Measurements from ENCODE around the gene UBA52. TPM values are rescaled to one million over a fixed set of nuclear protein-coding genes. Genes with fewer than 3 reads are reported as not detected.
"Not testable (repeated sequence)": the region's sequence is repeated elsewhere in the genome, so short reads cannot be mapped to it uniquely, and the experiment has no call there.

UBA52 gene
- polyA plus RNA-seq, 3 donors: 832 to 3,024 (median 896) TPM

DNA sequence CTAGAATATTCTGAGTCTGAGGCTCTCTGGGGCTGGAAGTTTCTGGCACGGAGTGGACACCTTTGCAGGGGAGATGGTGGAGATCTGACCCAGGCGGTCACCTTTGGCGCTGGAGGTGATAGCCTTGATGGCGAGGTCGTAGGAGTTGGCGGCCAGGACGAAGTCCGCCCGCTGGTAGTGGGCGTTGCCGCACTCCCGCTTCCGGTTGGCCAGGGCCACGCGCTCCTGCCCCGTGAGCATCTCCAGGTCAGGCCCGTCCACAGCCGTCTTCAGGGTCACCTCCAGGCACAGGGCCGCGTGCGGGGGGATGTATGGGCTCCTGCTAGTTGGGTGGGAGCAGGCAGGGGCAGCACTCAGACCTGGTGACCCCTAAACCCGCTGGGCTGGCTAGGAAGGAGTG is 33.5 kb upstream of the UBA52 start:
- no peak overlapping the region for H2AFZ ChIP-seq (ENCODE audit: insufficient read depth, low read depth, low read length, poor library complexity, severe bottlenecking)
- WGBS (ENCODE audit: insufficient coverage): 97% methylated on average over 17 of the region's 22 CpGs
- TF ChIP-seq, protein P1, sequence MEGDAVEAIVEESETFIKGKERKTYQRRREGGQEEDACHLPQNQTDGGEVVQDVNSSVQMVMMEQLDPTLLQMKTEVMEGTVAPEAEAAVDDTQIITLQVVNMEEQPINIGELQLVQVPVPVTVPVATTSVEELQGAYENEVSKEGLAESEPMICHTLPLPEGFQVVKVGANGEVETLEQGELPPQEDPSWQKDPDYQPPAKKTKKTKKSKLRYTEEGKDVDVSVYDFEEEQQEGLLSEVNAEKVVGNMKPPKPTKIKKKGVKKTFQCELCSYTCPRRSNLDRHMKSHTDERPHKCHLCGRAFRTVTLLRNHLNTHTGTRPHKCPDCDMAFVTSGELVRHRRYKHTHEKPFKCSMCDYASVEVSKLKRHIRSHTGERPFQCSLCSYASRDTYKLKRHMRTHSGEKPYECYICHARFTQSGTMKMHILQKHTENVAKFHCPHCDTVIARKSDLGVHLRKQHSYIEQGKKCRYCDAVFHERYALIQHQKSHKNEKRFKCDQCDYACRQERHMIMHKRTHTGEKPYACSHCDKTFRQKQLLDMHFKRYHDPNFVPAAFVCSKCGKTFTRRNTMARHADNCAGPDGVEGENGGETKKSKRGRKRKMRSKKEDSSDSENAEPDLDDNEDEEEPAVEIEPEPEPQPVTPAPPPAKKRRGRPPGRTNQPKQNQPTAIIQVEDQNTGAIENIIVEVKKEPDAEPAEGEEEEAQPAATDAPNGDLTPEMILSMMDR (IDR thresholded peaks at IDR 0.05): no peak
- no peaks in the 10 kb centered on the region for H4K20me1 ChIP-seq (ENCODE audit: insufficient read depth, low read length)
- Mint-ChIP-seq H3K9me3 (peaks cover 0 to 2% (median 0%) of the 10 kb centered on the region in 7 donors), H3K4me3 (no peak overlapping the region), H3K36me3 (peaks cover 59 to 77% of the 10 kb centered on the region in 2 donors), H3K4me1 (peaks cover 14% of the 10 kb centered on the region), H3K27ac (peak overlapping the region in 1 of 7 donors; percentile 48), H3K27me3 (ENCODE audit: low read depth in 3 of 3) (no peaks in the 10 kb centered on the region)
- no peaks in the 10 kb centered on the region for H3K27me3 ChIP-seq (ENCODE audit: control insufficient read depth in 2 of 2, insufficient read depth in 2 of 2, low read length in 2 of 2)
- intact Hi-C loops (cut with micrococcal nuclease): no loop called here
- peaks cover 48 to 74% of the 10 kb centered on the region in 2 donors for H3K36me3 ChIP-seq (replicated peaks in 1 of 2; ENCODE audit: control insufficient read depth in 1 of 2, insufficient read depth in 2 of 2, low read length in 2 of 2)
- peaks cover 10 to 11% of the 10 kb centered on the region in 2 donors for H3K4me1 ChIP-seq (ENCODE audit: control insufficient read depth in 1 of 2, insufficient read depth in 2 of 2, low read length in 2 of 2)
- H3K9me3 ChIP-seq (replicated peaks in 1 of 2; ENCODE audit: control insufficient read depth in 1 of 2, insufficient read depth in 1 of 2, low read length in 2 of 2): no peaks in the 10 kb centered on the region
- H3K4me3 ChIP-seq (replicated peaks in 1 of 3; ENCODE audit: low read depth in 2 of 3, low read length in 3 of 3): no peak overlapping the region
- no peak overlapping the region for H3K4me2 ChIP-seq (replicated peaks; ENCODE audit: extremely low read depth, low read length, poor library complexity, severe bottlenecking)
- no peak overlapping the region for H3K9ac ChIP-seq (ENCODE audit: insufficient read depth, low read length, poor library complexity, severe bottlenecking)
- DNase-seq: no peak
- H3K27ac ChIP-seq (ENCODE audit: low read depth in 1 of 2, low read length in 2 of 2): no peak overlapping the region
- peaks cover 16% of the 10 kb centered on the region for H3K79me2 ChIP-seq (ENCODE audit: insufficient read depth, low read length)

DNA sequence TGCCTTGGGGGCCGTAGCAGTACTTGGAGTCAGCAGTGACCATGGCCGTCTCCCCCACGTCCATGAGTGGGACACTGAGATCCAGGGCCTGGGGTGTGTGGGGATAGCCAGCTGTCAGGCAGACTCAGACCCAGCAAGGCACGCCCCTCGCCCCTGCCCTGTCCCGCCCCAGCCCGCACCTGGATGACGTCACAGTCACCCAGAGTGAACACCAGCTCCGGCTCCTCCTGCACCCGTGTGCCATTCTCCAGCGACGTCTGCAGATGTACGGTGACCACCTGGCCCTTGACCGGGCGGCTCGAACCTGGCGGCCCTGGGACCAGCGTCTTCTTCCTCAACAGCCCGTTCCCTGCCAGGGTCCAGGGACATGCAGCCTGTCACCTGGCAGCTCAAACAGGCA is 32.3 kb upstream of the UBA52 start:
- Mint-ChIP-seq H3K27ac (no peak overlapping the region), H3K9me3 (peaks cover 0 to 2% (median 0%) of the 10 kb centered on the region in 7 donors), H3K4me3 (no peak overlapping the region), H3K27me3 (ENCODE audit: low read depth in 3 of 3) (no peaks in the 10 kb centered on the region), H3K4me1 (peaks cover 21% of the 10 kb centered on the region), H3K36me3 (peaks cover 55 to 67% of the 10 kb centered on the region in 2 donors)
- H3K36me3 ChIP-seq (replicated peaks in 1 of 2; ENCODE audit: control insufficient read depth in 1 of 2, insufficient read depth in 2 of 2, low read length in 2 of 2): peaks cover 46 to 68% of the 10 kb centered on the region in 2 donors
- no peak overlapping the region for H3K27ac ChIP-seq (ENCODE audit: low read depth in 1 of 2, low read length in 2 of 2)
- H3K4me1 ChIP-seq (ENCODE audit: control insufficient read depth in 1 of 2, insufficient read depth in 2 of 2, low read length in 2 of 2): peaks cover 17% of the 10 kb centered on the region in 2 donors
- no peak overlapping the region for H3K4me3 ChIP-seq (replicated peaks in 1 of 3; ENCODE audit: low read depth in 2 of 3, low read length in 3 of 3)
- peaks cover 16% of the 10 kb centered on the region for H3K79me2 ChIP-seq (ENCODE audit: insufficient read depth, low read length)
- no peaks in the 10 kb centered on the region for H3K27me3 ChIP-seq (ENCODE audit: control insufficient read depth in 2 of 2, insufficient read depth in 2 of 2, low read length in 2 of 2)
- H3K9me3 ChIP-seq (replicated peaks in 1 of 2; ENCODE audit: control insufficient read depth in 1 of 2, insufficient read depth in 1 of 2, low read length in 2 of 2): no peaks in the 10 kb centered on the region
- no peaks in the 10 kb centered on the region for H4K20me1 ChIP-seq (ENCODE audit: insufficient read depth, low read length)
- H3K9ac ChIP-seq (ENCODE audit: insufficient read depth, low read length, poor library complexity, severe bottlenecking): no peak overlapping the region
- no peak for DNase-seq
- TF ChIP-seq, protein P1 (IDR thresholded peaks at IDR 0.05): no peak
- intact Hi-C loops (cut with micrococcal nuclease): no loop called here
- no peak overlapping the region for H2AFZ ChIP-seq (ENCODE audit: insufficient read depth, low read depth, low read length, poor library complexity, severe bottlenecking)
- no peak overlapping the region for H3K4me2 ChIP-seq (replicated peaks; ENCODE audit: extremely low read depth, low read length, poor library complexity, severe bottlenecking)
- 97% methylated on average over 19 of the region's 19 CpGs for WGBS (ENCODE audit: insufficient coverage)

DNA sequence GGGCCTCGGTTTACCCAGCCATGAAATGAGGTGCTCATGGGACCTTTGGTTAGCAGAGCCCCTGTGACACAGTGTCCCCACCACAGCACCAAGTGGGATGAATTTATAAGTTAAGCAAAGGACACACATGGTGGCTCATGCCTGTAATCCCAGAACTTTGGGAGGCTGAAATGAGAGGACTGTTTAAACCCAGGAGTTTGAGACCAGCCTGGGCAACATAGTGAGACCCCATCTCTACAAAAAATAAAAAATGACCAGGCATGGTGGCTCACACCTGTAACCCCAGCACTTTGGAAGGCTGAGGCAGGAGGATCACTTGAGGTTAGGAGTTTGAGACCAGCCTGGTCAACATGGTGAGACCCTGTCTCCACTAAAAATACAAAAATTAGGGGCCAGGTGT is 31.5 kb upstream of the UBA52 start:
- not testable (repeated sequence) for H3K9me3 ChIP-seq (replicated peaks in 1 of 2; ENCODE audit: control insufficient read depth in 1 of 2, insufficient read depth in 1 of 2, low read length in 2 of 2); H2AFZ ChIP-seq (ENCODE audit: insufficient read depth, low read depth, low read length, poor library complexity, severe bottlenecking); H3K9ac ChIP-seq (ENCODE audit: insufficient read depth, low read length, poor library complexity, severe bottlenecking); H3K27me3 ChIP-seq (ENCODE audit: control insufficient read depth in 2 of 2, insufficient read depth in 2 of 2, low read length in 2 of 2); H3K9me3 Mint-ChIP-seq; H3K4me2 ChIP-seq (replicated peaks; ENCODE audit: extremely low read depth, low read length, poor library complexity, severe bottlenecking); H4K20me1 ChIP-seq (ENCODE audit: insufficient read depth, low read length); H3K27ac ChIP-seq (ENCODE audit: low read depth in 1 of 2, low read length in 2 of 2); H3K4me3 ChIP-seq (replicated peaks in 1 of 3; ENCODE audit: low read depth in 2 of 3, low read length in 3 of 3); H3K27me3 Mint-ChIP-seq (ENCODE audit: low read depth in 3 of 3); H3K4me3 Mint-ChIP-seq; DNase-seq
- H3K79me2 ChIP-seq (ENCODE audit: insufficient read depth, low read length): peaks cover 16% of the 10 kb centered on the region
- peaks cover 46 to 64% of the 10 kb centered on the region in 2 donors for H3K36me3 ChIP-seq (replicated peaks in 1 of 2; ENCODE audit: control insufficient read depth in 1 of 2, insufficient read depth in 2 of 2, low read length in 2 of 2)
- Mint-ChIP-seq H3K4me1 (peaks cover 29% of the 10 kb centered on the region), H3K27ac (peak overlapping the region in 1 of 7 donors; percentile 63), H3K36me3 (peaks cover 53 to 62% of the 10 kb centered on the region in 2 donors)
- peaks cover 21 to 25% of the 10 kb centered on the region in 2 donors for H3K4me1 ChIP-seq (ENCODE audit: control insufficient read depth in 1 of 2, insufficient read depth in 2 of 2, low read length in 2 of 2)
- 100% methylated on average over 1 of the region's 1 CpG for WGBS (ENCODE audit: insufficient coverage)
- intact Hi-C loops (cut with micrococcal nuclease): loop anchor here in 1 of 2 donors (5.0 kb wide), 1 partner anchor 37 kb away; no protein-coding TSS in a partner anchor

Data from CD14-positive monocyte (primary cell).